OCI-LY7 (cell line): ENCODE measurements around the gene ANKRD33B.

Experiments
- CTCF ChIP-seq: fragments of 200-600 bp; sonication (generic); conservative IDR thresholded peaks from 2 replicates; pipeline ENCODE4 v1.5.1; 2014; ENCODE audit warnings: mild to moderate bottlenecking, antibody characterized with exemption, low read length, moderate library complexity, mixed read lengths
- EZH2phosphoT487 ChIP-seq: fragments of 200-600 bp; sonication (generic); IDR thresholded peaks from 2 replicates; pipeline ENCODE4 v1.6.1; 2018; ENCODE audit warnings: low read depth, borderline replicate concordance, mild to moderate bottlenecking, mixed run types, antibody characterized with exemption, low read length, moderate library complexity, mixed read lengths

DNA sequence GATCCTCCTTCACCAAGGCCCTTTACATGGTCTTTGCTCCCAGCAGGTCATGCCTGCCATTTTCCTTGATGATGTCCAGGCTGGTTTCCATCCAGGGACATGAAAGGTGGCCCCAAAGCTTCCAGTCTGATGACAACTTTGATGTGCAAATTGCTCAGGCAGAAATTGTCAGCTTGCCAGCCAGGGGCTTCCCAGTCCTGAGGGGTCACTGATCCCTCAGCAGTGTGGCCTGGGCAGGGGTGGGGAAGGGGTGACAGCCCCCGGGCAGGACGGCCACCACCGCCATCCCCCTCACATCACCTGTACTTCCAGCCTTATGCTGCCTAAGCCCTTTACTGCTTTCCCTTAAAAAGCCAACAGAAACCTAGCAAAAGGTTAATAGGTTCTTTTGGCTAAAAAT is 96.3 kb downstream of the ANKRD33B start:
- TF ChIP-seq CTCF (no peak), EZH2phosphoT487 (no peak)
